HPDE6-E6E7 (cell line): ENCODE results near the gene SPNS3.

Source experiments
- DNase-seq: peaks from one replicate; pipeline ENCODE4 v3.0.0; 2011; ENCODE audit warnings: missing footprints; ENCODE audit errors: extremely low spot score

Gene SPNS3, protein sequence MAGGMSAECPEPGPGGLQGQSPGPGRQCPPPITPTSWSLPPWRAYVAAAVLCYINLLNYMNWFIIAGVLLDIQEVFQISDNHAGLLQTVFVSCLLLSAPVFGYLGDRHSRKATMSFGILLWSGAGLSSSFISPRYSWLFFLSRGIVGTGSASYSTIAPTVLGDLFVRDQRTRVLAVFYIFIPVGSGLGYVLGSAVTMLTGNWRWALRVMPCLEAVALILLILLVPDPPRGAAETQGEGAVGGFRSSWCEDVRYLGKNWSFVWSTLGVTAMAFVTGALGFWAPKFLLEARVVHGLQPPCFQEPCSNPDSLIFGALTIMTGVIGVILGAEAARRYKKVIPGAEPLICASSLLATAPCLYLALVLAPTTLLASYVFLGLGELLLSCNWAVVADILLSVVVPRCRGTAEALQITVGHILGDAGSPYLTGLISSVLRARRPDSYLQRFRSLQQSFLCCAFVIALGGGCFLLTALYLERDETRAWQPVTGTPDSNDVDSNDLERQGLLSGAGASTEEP

DNA sequence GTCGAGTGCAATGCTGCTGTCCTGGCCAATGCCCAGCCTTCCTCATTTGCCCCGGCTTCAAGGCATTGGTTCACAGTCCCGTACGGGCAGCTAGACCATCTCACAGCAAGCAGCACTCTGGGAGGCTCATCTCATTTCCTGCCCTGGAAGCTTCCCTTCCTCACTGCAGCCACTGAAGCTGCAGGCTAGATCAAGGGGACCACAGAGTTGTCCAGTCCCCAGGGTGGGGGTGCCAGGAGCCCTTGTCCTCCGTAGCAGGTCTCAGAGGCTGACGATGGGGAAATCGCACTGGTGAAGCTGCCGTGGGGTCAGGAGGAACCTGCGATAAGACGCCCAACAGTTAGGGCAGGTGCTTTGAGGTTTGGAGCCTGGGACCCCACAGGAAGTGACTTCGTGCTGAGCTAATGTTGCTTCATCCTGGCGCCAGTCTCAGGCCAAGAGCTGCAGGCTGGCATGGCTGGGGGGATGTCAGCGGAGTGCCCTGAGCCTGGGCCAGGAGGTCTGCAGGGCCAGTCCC, at the start of gene SPNS3:
TSS of gene SPNS3 (plus strand) at position 426 of the 517 bp plus-strand sequence. CDS start at position 454, 28 bp downstream.
- no peak for DNase-seq

DNA sequence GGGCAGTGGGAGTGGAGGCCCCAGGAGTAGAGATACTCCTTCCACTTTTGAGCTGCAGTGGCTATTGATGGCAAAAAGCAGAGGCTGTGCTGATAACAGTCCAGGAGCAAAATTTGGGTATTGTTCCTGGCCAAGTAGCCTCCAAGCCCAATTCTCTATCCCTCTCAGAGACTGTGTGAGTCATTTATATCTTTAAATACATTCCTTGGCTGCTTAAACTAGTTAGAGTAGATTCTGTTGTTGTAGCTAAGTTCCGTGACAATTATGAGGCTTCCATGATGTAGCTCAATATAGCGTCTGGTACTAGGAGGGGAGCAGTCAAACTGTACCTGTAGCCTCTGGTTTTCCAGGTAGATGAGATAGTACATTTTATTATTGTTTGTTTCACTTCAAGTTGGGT, 47.3 kb upstream of the SPNS3 start:
- no peak for DNase-seq

DNA sequence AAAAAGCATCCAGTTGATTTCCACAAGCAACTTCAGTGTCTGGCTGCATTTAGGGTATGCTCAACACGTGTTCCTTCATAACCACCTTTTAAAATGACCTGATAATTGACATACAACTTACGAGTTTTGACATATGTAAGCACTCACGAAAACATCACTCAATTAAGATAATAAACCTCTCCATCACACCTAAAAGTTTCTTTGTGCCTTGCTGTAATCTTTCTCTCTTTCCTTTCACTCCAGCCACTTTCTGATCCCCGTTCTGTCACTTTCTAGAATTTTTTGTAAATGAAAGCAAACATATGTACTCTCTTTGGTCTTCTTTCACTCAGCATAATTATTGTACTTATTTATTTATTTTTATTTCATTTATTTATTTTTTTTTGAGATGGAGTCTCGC, 46.6 kb upstream of the SPNS3 start:
- DNase-seq = no peak

DNA sequence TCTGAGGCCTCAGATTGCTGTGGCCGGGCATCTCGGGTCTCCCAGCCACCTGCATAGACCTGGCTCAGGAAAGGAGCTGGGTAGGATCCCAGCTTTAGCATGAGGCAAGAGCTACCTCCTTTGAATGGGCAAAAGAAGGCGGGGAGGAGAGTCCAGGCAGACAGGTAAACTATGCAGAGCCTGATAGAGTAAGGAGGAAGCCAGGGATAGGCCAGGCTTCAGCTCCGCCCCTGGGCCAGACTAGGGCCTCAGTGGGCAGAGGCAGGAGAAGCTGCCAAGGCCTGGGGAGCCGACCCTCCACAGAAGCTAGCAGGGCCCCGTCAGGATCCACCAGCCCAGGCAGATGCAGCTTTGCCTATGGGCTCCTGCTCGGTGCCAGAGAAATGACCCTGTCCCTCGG, 44.7 kb upstream of the SPNS3 start:
- DNase-seq = no peak

DNA sequence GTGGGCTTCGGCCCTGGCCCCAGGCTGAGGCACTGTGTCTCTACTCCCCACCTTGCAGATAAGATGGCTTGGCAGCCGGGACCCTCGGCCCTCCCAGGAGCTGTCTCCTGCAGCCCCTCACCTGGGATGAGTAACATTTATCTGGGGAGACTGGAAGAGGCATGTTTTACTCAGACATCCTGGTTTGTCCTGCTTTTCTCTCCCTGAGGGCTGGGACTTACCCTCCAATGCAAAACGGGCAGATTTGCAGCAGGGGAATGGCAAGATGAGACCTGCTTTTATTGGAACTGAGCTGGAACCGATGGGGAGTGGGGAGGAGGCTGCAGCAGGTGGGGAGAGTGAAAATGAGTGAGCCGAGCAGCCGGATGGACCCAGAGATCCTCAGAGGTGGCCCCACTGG, 39.9 kb upstream of the SPNS3 start:
- peak; percentile 92 for DNase-seq

DNA sequence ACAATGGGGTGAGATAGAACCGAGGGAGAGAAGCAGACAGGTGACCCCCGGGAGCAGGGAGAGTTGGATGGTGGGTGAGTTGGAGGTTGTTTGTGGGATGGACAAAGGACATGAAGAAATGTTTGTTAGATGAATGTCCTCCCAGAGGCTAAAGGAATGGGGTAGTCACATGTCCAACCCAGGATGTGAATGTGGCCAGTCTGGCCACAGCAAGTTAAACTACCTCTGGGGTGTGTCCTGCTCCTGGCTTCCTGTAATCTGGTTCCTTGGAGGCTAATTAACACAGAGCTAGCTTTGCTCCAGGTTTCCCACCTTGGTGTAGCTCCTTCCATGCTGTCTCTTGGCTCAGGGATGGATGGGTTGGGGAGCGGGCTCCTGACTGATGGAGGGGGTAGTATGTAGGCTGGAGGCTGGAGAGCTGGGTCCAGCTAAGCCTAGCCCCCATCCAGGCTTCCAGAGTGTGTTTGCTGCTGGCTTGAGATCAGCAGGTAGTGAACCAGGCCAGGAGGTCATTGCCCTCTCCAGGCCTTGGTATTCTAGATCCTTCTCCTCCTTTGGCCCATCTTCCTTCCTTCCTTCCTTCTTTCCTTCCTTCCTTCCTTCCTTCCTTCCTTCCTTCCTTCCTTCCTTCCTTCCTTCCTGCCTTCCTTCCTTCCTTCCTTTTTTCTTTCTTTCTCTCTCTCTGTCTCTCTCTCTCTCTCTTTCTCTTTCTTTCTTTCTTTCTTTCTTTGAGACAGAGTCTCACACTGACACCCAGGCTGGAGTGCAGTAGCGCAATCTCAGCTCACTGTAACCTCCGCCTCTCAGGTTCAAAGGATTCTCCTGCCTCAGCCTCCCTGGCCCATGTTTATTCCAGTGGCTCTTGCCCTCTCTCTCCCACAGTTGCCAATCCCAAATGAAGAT, 39.3 kb upstream of the SPNS3 start:
- peak; percentile 88 for DNase-seq

DNA sequence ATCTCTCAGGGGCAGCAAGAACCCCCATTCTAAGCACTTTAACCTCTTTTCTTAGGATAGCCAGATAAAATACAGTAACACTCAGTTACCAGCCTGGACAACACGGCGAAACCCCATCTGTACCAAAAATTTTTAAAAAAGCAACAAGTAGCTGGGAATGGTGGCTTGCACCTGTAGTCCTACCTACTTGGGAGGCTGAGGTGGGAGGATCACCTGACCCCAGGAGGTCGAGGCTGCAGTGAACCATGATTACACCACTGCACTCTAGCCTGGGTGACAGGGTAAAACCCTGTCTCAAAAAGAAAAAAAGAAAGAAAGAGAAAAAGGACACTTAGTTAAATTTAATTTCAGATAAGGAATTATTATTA, 38.6 kb upstream of the SPNS3 start:
- DNase-seq = no peak

DNA sequence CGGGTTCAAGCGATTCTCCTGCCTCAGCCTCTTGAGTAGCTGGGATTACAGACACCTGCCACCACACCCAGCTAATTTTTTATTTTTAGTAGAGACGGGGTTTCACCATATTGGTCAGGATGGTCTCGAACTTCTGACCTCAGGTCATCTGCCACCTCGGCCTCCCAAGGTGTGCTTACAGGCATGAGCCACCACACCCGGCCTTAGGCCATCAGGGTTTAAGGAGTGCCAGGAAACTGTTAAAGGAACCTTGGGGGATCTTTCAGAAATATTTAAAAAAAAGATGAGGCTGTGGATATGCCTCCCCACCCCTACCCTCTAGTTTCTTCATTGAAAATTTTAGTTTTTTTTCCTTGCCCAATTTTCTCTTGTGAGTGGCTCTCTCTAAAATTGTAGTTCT, 35.9 kb upstream of the SPNS3 start:
- DNase-seq = no peak

DNA sequence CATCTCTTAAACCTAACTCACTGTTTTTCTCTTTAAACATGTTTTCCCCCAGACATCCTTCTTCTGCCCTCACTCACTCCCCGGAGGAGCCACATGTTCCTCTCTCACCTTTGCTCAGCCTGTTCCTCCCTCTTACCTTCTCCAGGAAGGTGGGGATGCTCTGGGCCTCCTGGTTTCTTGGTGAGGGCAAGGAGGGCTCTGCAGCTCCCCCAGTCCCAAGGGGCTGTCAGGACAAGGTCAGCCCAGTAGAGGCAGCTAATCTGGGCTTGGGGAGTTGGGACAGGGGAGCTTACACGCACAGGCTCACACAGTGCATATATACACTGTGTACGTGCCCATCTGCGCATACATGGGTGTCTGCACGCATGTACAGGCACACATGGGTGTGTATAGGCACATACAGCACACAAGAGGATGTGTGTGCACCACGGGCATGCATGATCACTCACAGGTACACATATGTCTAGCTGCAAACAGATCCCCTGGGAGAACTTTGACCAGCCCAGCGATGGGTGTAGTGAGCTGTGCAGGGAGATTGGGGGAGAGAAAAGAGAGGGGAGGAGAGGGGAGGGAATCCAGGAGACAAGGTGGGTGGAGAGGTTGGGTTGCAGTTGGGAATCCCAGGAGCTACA, 28.6 kb upstream of the SPNS3 start:
- DNase-seq = no peak

DNA sequence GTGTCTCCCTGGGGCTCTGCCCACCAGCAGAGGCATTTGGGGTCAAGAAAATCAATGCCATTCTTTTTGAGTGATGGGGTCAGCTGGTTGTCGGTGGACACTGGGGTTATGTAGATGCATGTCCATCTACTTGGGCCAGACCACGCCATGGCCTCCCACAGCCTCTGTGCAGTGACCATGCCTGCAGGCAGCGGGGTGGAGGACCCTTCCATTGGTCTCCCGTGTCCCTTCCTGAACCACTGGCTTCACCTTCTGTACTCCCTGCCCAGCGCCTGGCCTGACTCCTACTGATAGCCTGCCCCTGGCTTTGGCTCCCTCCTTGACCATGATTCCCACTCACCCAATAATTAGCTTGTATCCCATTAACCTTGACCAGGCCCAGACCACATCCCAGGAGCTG, 28.0 kb upstream of the SPNS3 start:
- DNase-seq = no peak

DNA sequence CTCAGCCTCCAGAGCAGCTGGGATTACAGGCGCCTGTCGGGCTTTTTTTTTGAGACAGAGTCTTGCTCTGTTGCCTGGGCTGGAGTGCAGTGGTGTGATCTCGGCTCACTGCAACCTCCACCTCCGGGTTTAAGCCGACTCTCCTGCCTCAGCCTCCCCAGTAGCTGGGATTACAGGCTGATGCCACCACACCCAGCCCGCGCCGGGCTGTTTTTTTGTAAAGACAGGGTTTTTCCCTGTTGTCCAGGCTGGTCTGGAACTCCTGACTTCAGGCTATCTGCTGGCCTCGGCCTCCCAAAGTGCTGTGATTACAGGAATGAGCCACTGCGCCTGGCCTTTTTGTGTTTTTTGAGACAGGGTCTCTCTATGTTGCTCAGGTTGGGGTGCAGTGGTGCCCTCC, 27.4 kb upstream of the SPNS3 start:
- no peak for DNase-seq

DNA sequence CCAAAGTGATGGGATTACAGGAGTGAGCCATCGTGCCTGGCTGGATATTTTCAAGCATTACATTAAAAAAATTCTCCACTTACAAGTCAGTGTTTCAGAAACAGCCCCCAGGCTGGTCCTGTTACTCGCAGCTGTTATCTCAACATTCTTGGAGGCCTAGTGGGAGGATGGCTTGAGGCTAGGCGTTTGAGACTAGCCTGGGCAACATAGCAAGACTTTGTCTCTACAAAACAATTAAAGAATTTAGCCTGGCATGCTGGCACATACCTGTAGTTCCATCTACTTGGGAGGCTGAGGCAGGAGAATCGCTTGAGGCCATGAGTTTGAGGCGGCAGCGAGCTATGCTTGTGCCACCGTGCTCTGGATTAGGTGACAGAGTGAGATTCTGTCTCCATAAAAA, 26.5 kb upstream of the SPNS3 start:
- no peak for DNase-seq

DNA sequence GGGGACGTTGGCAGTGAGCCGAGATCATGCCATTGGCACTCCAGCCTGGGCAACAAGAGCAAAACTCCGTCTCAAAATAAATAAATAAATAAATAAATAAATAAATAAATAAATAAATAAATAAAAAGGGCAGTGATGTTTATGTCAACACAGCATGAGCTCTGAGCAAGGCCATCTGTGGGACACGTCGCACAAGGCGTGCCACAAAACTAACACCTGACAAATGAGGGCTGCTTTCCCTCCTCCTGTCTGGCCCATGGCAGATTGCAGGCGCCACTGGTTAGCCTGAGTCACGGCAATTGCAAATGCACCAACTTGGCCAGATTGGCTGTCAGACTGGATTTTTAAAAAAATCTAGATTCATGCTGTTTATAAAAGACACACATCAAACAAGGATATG, 25.9 kb upstream of the SPNS3 start:
- no peak for DNase-seq

DNA sequence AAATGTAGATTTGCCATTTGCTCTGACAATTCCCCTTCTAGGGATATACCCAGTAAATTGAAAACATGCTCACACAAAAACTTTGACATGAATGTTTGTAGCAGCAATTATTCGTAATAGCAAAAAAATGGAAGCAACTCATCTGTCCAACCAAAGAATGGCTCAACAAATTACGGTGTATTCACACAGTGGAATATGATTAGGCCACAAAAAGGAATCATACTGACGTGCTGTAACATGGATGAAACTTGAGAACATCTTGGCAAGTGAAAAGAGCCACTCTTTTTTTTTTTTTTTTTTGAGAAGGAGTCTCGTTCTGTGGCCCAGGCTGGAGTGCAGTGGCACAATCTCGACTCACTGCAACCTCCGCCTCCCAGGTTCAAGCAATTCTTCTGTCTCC, 24.1 kb upstream of the SPNS3 start:
- no peak for DNase-seq

DNA sequence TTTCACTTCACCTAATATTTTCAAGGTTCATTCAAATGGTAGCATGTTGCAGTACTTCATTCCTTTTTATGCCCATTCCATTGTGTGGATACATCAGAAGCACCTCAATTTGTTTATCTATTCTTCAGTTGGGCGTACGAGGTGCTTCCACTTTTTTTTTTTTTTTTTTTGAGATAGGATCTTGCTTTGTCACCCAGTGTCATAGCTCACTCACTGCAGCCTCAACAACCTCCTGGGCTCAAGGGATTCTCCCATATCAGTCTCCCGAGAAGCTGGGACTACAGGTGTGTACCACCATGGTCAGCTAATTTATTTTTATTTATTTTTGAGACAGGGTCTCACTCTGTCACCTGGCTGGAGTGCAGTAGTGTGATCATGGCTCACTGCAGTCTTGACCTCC, 22.5 kb upstream of the SPNS3 start:
- DNase-seq = no peak

DNA sequence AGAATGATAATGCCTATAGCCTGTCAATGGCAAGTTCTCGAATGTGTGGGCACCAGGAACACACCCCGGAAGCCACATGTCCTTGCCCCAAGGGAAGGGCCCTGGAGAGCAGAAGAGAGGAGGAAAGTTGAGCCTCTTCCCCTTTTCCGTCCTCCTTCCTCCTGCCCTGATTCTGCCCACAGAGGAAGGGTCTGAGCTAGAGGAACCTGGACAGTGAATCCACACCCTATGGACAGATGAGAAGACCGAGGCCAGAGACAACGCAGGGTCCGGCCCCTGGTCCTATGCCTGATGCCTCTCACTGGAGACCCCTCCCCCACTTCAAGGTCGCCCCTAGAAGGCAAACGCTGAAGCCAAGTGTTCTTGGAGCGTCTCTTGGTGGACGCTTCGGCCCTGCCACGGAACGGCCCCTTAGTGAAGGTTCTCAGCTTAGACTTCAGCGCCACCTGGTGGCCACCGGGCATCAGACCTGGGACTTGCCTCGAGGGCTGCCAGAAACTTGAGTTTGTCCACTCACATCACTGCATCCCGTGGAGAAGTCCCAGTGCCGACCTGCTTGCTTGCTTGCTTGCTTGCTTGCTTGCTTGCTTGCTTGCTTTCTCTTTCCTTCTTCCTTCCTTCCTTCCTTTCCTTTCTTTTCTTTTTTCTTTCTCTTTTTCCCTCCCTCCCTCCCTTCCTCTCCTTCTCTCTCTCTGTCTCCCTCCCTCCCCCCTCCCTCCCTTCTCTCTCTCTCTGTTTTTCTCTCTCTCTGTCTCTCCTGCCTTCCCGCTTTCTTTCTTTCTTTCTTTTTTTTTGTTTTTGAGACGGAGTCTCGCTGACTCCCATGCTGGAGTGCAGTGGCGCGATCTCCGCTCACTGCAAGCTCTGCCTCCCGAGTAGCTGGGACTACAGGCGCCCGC, 20.6 kb upstream of the SPNS3 start:
- DNase-seq = peak; percentile 79

DNA sequence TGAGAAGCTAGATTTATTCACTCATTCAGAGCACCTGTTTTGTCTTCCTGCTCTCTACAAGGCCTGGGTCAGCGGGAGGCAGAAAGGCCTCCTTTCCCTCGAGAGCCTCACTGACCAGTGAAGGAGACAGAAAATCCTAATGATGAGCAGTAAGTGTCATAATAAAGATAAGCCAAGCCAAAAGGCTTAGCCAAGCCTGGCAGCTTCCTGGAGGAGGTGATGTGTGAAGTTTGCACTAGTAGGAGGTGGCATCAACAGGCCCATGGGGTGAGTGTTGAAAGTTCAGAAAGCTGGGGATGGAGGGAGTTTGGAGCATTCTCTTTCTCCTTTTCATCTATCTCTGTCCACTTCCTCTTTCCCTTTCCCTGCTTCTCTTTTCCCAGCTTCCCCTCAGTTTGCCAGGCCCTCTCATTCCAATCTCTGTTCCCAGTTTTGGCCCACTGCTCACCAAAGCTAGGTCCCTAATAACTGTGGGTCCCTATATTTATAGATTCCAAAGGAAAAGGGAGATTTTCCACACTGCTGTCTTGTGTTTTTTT, 16.5 kb upstream of the SPNS3 start:
- DNase-seq = no peak

DNA sequence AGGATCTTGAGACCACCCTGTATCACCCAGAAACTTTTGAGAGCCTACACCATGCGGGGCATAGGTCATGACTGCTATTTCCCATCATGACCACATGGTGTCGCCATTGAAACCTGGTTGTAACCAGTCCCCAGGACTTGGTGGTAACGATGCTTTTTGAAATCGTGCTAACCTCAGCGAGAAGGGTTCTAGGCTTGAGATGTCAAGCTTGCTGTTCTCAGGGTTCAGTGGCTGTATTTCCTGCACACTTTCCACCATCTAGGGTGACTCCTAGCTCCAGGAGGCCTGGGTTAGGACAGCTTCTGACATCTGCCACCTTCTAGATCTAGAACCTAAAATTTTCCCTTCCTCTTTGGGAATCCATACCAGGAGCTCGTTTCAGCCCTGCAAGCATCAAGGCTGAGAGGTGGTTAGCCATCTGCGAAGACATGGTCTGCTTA, 13.0 kb upstream of the SPNS3 start:
- DNase-seq = peak; percentile 66

DNA sequence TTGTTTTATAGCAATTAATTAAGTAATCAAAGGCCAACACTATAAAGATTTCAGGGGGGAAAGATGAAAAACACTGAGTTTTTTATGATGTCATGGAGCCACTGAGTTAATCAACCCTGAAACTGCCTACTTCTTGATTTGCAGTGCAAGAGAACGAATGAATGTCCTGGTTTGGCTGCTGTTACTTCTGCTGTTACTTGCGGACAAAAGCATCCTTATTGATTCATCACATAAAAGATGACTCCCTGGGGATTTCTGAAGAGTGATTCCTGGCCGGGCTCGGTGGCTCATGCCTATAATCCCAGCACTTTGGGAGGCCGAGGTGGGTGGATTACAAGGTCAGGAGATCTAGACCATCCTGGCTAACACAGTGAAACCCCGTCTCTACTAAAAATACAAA, 10.9 kb upstream of the SPNS3 start:
- DNase-seq = no peak

DNA sequence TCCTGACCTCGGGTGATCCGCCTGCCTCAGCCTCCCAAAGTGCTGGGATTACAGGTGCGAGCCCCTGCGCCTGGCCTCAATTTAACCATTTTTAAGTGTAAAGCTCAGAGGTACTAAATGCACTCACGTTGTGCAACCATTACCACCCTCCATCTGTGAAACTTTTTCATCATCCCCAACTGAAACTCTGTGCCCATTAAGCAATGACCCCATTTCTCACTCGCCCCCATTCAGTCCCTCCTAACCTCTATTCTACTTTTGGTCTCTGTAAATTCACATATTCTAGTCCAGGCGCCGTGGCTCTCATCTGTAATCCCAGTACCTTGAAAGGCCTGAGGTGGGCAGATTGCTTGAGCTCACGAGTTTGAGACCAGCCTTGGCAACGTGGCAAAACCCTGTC, 8.3 kb upstream of the SPNS3 start:
- DNase-seq = no peak
